HG03139 (cell line): ENCODE measurements around the gene PSMA5.
"Not testable (repeated sequence)": the region's sequence is repeated elsewhere in the genome, so short reads cannot be mapped to it uniquely, and the experiment has no call there.

Source experiments
- ATAC-seq: cut with Tn5 transposase; IDR thresholded peaks from one replicate; pipeline ENCODE4 v1.9.1; 2021; ENCODE audit not compliant: unreplicated experiment

Gene PSMA5

GRCh38 chr1:109392788-109393616 is 33.2 kb downstream of the PSMA5 start:
- ATAC-seq, result no peak

- no peak for ATAC-seq
Measured at GRCh38 chr1:109392037-109392787, 34.0 kb downstream of the PSMA5 start.

GRCh38 chr1:109391626-109392025 is 34.6 kb downstream of the PSMA5 start:
- peak; percentile 60 for ATAC-seq

GRCh38 chr1:109391157-109391556 is 35.1 kb downstream of the PSMA5 start:
- ATAC-seq, result no peak

GRCh38 chr1:109389638-109390341 is 36.5 kb downstream of the PSMA5 start:
- ATAC-seq, result no peak

- no peak for ATAC-seq
Measured at GRCh38 chr1:109388884-109389637, 37.2 kb downstream of the PSMA5 start.

- ATAC-seq, result no peak
Measured at GRCh38 chr1:109388208-109388711, 38.0 kb downstream of the PSMA5 start.

- no peak for ATAC-seq
Measured at GRCh38 chr1:109386054-109386717, 40.1 kb downstream of the PSMA5 start.

- no peak for ATAC-seq
Measured at GRCh38 chr1:109385417-109385816, 40.8 kb downstream of the PSMA5 start.

- ATAC-seq, result no peak
Measured at GRCh38 chr1:109383854-109384253, 42.4 kb downstream of the PSMA5 start.

GRCh38 chr1:109383087-109383779 is 43.0 kb downstream of the PSMA5 start:
- no peak for ATAC-seq

- ATAC-seq, result no peak
Measured at GRCh38 chr1:109381573-109381972, 44.7 kb downstream of the PSMA5 start.

- no peak for ATAC-seq
Measured at GRCh38 chr1:109379907-109380306, 46.3 kb downstream of the PSMA5 start.

- no peak for ATAC-seq
Measured at GRCh38 chr1:109379422-109379821, 46.8 kb downstream of the PSMA5 start.

GRCh38 chr1:109377698-109378097 is 48.5 kb downstream of the PSMA5 start:
- no peak for ATAC-seq

- ATAC-seq, result not testable (repeated sequence)
Measured at GRCh38 chr1:109373696-109374095, 52.6 kb downstream of the PSMA5 start.

- no peak for ATAC-seq
Measured at GRCh38 chr1:109373126-109373525, 53.1 kb downstream of the PSMA5 start.

GRCh38 chr1:109372281-109372680 is 54.0 kb downstream of the PSMA5 start:
- no peak for ATAC-seq

- ATAC-seq, result no peak
Measured at GRCh38 chr1:109371341-109371739, 54.9 kb downstream of the PSMA5 start.
